ENCODE measurements around the gene VILL. TPM values are rescaled to one million over a fixed set of nuclear protein-coding genes. Genes with fewer than 3 reads are reported as not detected.

Gene VILL
- total and polyA plus RNA-seq, 10 of the 15 experiments (the other 5 are each of a cell fraction or from before 2014, with no cell fraction given) = 0.15 to 5.4 (median 2.1) TPM; not detected in 1

DNA sequence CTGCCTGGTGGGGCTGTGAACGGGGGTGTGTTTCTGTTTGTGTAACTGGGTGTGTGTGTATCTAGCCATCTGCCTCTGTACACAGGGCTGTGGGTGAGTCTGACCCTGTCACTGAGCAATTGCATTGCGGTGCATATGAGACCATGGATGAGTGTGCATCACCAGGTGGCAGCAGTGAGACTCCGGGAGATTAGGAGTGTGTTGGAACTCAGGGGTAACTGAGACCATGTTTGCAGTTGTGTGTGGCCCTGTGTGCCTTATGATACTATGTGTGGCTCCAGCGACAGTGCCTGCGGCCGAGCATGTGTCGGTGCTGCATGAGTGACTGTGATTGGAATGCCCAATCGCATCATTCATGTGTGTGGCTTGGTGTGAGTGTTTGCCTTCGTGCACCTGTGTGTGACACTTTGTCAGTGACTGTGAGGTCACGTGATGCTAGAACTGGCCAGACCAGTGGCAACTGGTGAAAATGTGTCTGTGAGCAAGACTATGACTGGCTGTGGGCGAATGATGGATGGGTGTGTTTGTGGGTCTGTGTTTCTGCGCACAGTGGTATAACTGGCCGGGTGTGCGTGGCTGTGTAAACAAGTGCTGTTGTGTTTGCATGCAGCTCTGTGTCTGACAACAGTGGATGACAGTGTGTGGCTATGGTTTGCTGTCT is 14.0 kb downstream of the VILL start (continued):
- TF ChIP-seq, protein P1, sequence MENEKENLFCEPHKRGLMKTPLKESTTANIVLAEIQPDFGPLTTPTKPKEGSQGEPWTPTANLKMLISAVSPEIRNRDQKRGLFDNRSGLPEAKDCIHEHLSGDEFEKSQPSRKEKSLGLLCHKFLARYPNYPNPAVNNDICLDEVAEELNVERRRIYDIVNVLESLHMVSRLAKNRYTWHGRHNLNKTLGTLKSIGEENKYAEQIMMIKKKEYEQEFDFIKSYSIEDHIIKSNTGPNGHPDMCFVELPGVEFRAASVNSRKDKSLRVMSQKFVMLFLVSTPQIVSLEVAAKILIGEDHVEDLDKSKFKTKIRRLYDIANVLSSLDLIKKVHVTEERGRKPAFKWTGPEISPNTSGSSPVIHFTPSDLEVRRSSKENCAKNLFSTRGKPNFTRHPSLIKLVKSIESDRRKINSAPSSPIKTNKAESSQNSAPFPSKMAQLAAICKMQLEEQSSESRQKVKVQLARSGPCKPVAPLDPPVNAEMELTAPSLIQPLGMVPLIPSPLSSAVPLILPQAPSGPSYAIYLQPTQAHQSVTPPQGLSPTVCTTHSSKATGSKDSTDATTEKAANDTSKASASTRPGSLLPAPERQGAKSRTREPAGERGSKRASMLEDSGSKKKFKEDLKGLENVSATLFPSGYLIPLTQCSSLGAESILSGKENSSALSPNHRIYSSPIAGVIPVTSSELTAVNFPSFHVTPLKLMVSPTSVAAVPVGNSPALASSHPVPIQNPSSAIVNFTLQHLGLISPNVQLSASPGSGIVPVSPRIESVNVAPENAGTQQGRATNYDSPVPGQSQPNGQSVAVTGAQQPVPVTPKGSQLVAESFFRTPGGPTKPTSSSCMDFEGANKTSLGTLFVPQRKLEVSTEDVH (IDR thresholded peaks at IDR 0.05; ENCODE audit: low read depth, partially characterized antibody) = no peak
- TF ChIP-seq RFX5 (IDR thresholded peaks at IDR 0.05; ENCODE audit: low read depth, low read length) (no peak), SPI1 (IDR thresholded peaks at IDR 0.05; ENCODE audit: borderline replicate concordance, insufficient read depth, low read depth, low read length) (no peak), PML (IDR thresholded peaks at IDR 0.05; ENCODE audit: low read length) (no peak), ZNF207 (IDR thresholded peaks at IDR 0.05; ENCODE audit: borderline replicate concordance) (no peak), CREB1 (IDR thresholded peaks at IDR 0.05; ENCODE audit: low read depth) (no peak), CBX3 (IDR thresholded peaks at IDR 0.05; ENCODE audit: borderline replicate concordance, low read depth) (no peak), LARP7 (IDR thresholded peaks at IDR 0.05) (no peak)
- TF ChIP-seq, protein P2, sequence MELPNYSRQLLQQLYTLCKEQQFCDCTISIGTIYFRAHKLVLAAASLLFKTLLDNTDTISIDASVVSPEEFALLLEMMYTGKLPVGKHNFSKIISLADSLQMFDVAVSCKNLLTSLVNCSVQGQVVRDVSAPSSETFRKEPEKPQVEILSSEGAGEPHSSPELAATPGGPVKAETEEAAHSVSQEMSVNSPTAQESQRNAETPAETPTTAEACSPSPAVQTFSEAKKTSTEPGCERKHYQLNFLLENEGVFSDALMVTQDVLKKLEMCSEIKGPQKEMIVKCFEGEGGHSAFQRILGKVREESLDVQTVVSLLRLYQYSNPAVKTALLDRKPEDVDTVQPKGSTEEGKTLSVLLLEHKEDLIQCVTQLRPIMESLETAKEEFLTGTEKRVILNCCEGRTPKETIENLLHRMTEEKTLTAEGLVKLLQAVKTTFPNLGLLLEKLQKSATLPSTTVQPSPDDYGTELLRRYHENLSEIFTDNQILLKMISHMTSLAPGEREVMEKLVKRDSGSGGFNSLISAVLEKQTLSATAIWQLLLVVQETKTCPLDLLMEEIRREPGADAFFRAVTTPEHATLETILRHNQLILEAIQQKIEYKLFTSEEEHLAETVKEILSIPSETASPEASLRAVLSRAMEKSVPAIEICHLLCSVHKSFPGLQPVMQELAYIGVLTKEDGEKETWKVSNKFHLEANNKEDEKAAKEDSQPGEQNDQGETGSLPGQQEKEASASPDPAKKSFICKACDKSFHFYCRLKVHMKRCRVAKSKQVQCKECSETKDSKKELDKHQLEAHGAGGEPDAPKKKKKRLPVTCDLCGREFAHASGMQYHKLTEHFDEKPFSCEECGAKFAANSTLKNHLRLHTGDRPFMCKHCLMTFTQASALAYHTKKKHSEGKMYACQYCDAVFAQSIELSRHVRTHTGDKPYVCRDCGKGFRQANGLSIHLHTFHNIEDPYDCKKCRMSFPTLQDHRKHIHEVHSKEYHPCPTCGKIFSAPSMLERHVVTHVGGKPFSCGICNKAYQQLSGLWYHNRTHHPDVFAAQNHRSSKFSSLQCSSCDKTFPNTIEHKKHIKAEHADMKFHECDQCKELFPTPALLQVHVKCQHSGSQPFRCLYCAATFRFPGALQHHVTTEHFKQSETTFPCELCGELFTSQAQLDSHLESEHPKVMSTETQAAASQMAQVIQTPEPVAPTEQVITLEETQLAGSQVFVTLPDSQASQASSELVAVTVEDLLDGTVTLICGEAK (IDR thresholded peaks at IDR 0.05; ENCODE audit: borderline replicate concordance) = no peak
- TF ChIP-seq, protein P3, sequence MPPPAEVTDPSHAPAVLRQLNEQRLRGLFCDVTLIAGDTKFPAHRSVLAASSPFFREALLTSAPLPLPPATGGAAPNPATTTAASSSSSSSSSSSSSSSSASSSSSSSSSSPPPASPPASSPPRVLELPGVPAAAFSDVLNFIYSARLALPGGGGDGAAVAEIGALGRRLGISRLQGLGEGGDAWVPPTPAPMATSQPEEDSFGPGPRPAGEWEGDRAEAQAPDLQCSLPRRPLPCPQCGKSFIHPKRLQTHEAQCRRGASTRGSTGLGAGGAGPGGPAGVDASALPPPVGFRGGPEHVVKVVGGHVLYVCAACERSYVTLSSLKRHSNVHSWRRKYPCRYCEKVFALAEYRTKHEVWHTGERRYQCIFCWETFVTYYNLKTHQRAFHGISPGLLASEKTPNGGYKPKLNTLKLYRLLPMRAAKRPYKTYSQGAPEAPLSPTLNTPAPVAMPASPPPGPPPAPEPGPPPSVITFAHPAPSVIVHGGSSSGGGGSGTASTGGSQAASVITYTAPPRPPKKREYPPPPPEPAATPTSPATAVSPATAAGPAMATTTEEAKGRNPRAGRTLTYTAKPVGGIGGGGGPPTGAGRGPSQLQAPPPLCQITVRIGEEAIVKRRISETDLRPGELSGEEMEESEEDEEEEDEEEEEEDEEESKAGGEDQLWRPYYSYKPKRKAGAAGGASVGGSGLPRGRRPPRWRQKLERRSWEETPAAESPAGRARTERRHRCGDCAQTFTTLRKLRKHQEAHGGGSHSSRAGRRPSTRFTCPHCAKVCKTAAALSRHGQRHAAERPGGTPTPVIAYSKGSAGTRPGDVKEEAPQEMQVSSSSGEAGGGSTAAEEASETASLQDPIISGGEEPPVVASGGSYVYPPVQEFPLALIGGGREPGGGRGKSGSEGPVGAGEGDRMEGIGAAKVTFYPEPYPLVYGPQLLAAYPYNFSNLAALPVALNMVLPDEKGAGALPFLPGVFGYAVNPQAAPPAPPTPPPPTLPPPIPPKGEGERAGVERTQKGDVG (CRISPR knock-in tag; IDR thresholded peaks at IDR 0.05) = no peak
- TF ChIP-seq, protein P4, sequence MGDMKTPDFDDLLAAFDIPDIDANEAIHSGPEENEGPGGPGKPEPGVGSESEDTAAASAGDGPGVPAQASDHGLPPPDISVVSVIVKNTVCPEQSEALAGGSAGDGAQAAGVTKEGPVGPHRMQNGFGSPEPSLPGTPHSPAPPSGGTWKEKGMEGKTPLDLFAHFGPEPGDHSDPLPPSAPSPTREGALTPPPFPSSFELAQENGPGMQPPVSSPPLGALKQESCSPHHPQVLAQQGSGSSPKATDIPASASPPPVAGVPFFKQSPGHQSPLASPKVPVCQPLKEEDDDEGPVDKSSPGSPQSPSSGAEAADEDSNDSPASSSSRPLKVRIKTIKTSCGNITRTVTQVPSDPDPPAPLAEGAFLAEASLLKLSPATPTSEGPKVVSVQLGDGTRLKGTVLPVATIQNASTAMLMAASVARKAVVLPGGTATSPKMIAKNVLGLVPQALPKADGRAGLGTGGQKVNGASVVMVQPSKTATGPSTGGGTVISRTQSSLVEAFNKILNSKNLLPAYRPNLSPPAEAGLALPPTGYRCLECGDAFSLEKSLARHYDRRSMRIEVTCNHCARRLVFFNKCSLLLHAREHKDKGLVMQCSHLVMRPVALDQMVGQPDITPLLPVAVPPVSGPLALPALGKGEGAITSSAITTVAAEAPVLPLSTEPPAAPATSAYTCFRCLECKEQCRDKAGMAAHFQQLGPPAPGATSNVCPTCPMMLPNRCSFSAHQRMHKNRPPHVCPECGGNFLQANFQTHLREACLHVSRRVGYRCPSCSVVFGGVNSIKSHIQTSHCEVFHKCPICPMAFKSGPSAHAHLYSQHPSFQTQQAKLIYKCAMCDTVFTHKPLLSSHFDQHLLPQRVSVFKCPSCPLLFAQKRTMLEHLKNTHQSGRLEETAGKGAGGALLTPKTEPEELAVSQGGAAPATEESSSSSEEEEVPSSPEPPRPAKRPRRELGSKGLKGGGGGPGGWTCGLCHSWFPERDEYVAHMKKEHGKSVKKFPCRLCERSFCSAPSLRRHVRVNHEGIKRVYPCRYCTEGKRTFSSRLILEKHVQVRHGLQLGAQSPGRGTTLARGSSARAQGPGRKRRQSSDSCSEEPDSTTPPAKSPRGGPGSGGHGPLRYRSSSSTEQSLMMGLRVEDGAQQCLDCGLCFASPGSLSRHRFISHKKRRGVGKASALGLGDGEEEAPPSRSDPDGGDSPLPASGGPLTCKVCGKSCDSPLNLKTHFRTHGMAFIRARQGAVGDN (IDR thresholded peaks at IDR 0.05) = no peak
- TF ChIP-seq, protein P5, sequence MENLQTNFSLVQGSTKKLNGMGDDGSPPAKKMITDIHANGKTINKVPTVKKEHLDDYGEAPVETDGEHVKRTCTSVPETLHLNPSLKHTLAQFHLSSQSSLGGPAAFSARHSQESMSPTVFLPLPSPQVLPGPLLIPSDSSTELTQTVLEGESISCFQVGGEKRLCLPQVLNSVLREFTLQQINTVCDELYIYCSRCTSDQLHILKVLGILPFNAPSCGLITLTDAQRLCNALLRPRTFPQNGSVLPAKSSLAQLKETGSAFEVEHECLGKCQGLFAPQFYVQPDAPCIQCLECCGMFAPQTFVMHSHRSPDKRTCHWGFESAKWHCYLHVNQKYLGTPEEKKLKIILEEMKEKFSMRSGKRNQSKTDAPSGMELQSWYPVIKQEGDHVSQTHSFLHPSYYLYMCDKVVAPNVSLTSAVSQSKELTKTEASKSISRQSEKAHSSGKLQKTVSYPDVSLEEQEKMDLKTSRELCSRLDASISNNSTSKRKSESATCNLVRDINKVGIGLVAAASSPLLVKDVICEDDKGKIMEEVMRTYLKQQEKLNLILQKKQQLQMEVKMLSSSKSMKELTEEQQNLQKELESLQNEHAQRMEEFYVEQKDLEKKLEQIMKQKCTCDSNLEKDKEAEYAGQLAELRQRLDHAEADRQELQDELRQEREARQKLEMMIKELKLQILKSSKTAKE (IDR thresholded peaks at IDR 0.05; ENCODE audit: low read depth, poor library complexity, severe bottlenecking) = no peak
